ENCODE measurements around the gene KDM2B. TPM values are rescaled to one million over a fixed set of nuclear protein-coding genes. Genes with fewer than 3 reads are reported as not detected.

The KDM2B gene
- polyA plus RNA-seq, 1 experiment, result 15.0 TPM

- DNase-seq (ENCODE audit: low read depth), result no peak
- Histone ChIP-seq H3K27me3 (ENCODE audit: control insufficient read depth, insufficient read depth, low read length) (no peaks in the 10 kb centered on the region), H3K4me3 (ENCODE audit: low read depth, low read length) (no peak overlapping the region), H3K36me3 (ENCODE audit: control insufficient read depth, insufficient read depth, low read length) (peaks cover 3% of the 10 kb centered on the region; the same call in 1 of the 2 replicates)
- CTCF ChIA-PET, result interaction anchor here (0.8 kb wide), 1 partner anchor 10 kb away, joined by 3 read pairs; no protein-coding TSS in a partner anchor
- POLR2A ChIA-PET, result no interaction called here
- TF ChIP-seq CTCF (IDR thresholded peaks at IDR 0.05; ENCODE audit: insufficient read depth, low read depth, low read length), result no peak
Measured at GRCh38 chr12:121504505-121504904, 76.3 kb downstream of the KDM2B start.

DNA sequence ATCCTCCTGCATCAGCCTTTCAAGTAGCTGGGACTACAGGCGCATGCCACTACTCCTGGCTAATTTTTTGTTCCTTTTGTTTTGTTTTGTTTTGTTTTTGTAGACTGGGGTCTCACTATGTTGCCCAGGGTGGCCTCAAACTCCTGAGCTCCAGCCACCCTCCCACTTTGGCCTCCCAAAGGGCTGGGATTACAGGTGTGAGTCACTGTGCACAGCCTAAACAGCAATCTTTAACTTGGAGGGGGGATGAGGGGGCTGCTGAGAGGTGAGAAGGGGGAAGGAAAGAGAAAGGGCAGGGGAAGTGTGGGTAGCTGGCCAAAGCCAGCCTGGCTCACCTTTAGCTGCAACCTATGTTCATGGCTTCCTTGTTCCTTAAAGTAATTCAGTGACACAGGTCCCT is 77.4 kb downstream of the KDM2B start:
- H3K36me3 ChIP-seq (ENCODE audit: control insufficient read depth, insufficient read depth, low read length), result peaks cover 1% of the 10 kb centered on the region; the same call in 1 of the 2 replicates
- ChIA-PET CTCF (interaction anchor here (1.3 to 2.0 kb wide), 3 partner anchors 9 to 49 kb away, joined by 3 to 7 read pairs (median 5); no protein-coding TSS in a partner anchor), POLR2A (no interaction called here)

DNA sequence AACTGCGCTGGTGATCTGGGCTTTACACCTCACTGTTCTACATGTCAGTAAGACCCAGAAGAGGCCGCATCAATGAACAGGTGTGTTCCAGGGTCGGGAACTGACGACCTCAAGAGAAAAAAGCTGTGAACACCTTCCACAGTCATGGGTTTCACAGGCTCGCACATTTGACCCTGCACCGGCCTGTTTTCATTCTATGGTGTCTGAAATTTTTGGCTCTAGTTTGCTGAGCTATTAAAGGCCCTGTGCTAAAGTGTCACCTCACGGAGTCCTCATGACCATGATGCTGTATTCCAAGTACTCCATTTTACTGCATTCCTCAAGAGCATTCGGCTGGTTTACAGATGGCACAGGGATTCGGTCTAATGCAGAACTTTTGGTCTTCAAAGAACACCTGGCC is 78.9 kb downstream of the KDM2B start:
- H3K36me3 ChIP-seq (ENCODE audit: control insufficient read depth, insufficient read depth, low read length), result peaks cover 1% of the 10 kb centered on the region; the same call in 1 of the 2 replicates
- TF ChIP-seq CTCF (IDR thresholded peaks at IDR 0.05; ENCODE audit: insufficient read depth, low read depth, low read length), result no peak
- ChIA-PET POLR2A (no interaction called here), CTCF (interaction anchor here (0.9 to 9.1 kb wide), 5 partner anchors 11 to 181 kb away, joined by 3 to 97 read pairs (median 6); no protein-coding TSS in a partner anchor)
- H3K27me3 ChIP-seq (ENCODE audit: control insufficient read depth, insufficient read depth, low read length), result no peaks in the 10 kb centered on the region
- no peak for DNase-seq (ENCODE audit: low read depth)
- H3K4me3 ChIP-seq (ENCODE audit: low read depth, low read length), result no peak overlapping the region

More for the DNA sequence above, 77.4 kb downstream of the KDM2B start:
- no peak for DNase-seq (ENCODE audit: low read depth)
- H3K27me3 ChIP-seq (ENCODE audit: control insufficient read depth, insufficient read depth, low read length), result no peaks in the 10 kb centered on the region
- no peak for TF ChIP-seq CTCF (IDR thresholded peaks at IDR 0.05; ENCODE audit: insufficient read depth, low read depth, low read length)
- H3K4me3 ChIP-seq (ENCODE audit: low read depth, low read length), result no peak overlapping the region

DNA sequence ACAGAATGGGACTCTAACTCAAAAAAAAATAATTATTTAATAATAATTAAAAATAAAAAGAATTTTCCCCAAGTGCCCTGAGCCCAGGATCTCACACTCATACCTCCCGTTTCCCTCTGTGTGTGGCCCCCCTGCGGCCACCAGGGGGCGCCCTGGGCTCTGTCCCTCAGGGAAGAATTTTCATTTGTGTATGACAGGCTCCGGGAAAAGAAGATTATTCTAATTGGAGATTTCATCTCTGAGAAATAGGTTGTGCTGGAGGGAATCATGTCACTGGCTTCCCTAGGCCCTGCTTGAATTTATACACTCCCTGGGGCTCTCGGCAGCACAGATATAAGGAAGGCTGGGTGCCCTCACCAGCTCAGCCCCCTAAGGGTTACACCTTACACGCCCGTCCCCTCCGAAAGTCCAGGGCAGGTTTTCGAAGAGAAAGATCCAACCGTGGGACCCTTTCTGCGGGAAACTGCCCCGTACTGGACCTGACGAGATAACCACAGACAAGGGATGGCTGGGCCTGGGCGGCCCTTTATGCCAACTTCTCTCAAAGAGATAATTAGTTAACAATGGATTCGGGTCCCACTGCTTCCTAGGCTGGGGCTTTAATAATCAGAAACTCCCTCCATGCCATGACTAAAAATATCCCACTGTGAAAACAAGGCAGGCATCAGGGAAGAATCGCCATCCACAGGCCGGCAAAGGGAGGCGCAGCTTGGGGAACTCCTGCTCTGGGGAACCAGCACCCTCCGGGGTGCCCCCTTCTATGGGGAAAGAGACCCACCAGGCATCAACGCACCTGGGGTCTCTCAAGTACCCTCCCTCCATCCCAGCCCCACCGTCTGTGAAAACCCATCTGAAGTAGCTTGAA is 80.7 kb downstream of the KDM2B start:
- peaks cover 1% of the 10 kb centered on the region; the same call in 1 of the 2 replicates for H3K36me3 ChIP-seq (ENCODE audit: control insufficient read depth, insufficient read depth, low read length)
- TF ChIP-seq CTCF (IDR thresholded peaks at IDR 0.05; ENCODE audit: insufficient read depth, low read depth, low read length), result peak; percentile 98
- ChIA-PET CTCF (interaction anchor here (0.5 to 9.1 kb wide), 22 partner anchors 9 to 1155 kb away, joined by 3 to 97 read pairs (median 4); partner anchors contain the start of gene ORAI1), POLR2A (no interaction called here)
- H3K4me3 ChIP-seq (ENCODE audit: low read depth, low read length), result no peak overlapping the region
- no peaks in the 10 kb centered on the region for H3K27me3 ChIP-seq (ENCODE audit: control insufficient read depth, insufficient read depth, low read length)
- peak; percentile 4 for DNase-seq (ENCODE audit: low read depth)

GRCh38 chr12:121495746-121496145 is 85.1 kb downstream of the KDM2B start:
- no peak for TF ChIP-seq CTCF (IDR thresholded peaks at IDR 0.05; ENCODE audit: insufficient read depth, low read depth, low read length)
- Histone ChIP-seq H3K36me3 (ENCODE audit: control insufficient read depth, insufficient read depth, low read length) (no peaks in the 10 kb centered on the region), H3K27me3 (ENCODE audit: control insufficient read depth, insufficient read depth, low read length) (no peaks in the 10 kb centered on the region), H3K4me3 (ENCODE audit: low read depth, low read length) (no peak overlapping the region)
- POLR2A ChIA-PET, result no interaction called here
- no peak for DNase-seq (ENCODE audit: low read depth)
- CTCF ChIA-PET, result interaction anchor here (1.3 to 9.1 kb wide), 6 partner anchors 11 to 187 kb away, joined by 3 to 97 read pairs (median 9); no protein-coding TSS in a partner anchor
